ENCODE data around the gene SEL1L3.
"Not testable (repeated sequence)": the region's sequence is repeated elsewhere in the genome, so short reads cannot be mapped to it uniquely, and the experiment has no call there.

The SEL1L3 gene

GRCh38 chr4:25862411-25863346, at the start of gene SEL1L3:
TSS of gene SEL1L3 (minus strand) at chr4:25862988. CDS start at chr4:25862836, 152 bp downstream.
- peak; percentile 47 for DNase-seq (ENCODE audit: low spot score)

DNA sequence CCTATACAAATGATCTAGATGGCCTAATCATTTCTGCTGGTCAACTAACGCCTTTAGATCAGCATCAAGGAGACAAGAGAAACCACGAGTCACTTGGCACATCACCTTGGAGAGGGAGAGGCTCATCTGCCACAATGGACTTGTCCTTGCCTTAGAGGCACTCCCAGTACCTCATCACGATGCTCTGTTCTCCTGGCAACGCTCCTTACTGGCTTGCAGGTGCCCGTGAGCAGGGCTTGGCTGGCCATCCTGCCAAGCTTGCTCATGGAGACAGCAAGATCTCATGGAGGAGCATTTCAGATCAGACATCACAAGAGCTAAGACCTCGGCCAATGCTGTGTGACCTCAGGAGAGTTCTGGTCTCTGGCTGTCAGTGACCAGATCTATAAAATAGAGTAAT, 48.6 kb upstream of the SEL1L3 start:
- no peak for DNase-seq (ENCODE audit: low spot score)

DNA sequence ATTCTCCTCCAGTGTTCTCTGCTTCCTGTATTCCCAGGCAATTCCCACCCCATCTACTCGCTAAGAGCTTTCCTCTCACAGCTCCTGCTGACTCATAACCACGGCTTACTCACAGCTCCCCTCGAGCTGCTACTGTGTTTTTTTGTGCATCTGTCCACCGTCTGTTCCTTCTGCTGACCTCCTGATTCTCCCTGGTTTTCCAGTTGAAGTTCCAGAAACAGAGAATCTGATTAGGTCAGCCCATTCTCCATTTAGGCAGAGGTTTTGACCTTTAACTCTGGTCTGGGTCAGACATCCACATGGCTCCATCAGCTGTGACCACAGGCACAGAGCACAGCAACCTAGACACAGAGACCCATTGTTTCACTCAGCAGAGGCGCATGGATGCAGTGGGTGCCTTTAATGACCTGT, 45.7 kb upstream of the SEL1L3 start:
- DNase-seq (ENCODE audit: low spot score), result no peak

DNA sequence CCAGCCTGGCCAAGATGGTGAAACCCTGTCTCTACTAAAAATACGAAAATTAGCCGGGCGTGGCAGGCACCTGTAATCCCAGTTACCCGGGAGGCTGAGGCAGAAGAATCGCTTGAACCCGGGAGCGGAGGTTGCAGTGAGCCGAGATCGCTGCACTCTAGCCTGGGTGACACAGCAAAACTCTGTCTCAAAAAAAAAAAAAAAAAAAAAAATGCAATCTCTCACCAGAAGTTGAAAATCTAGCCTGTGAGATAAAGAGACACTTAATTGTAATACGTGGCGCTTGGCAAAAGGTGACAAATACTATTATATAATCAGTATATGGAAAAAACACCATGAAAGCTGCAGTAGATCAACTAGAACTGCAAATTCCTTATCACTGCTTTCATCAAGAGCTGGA, 43.3 kb upstream of the SEL1L3 start:
- not testable (repeated sequence) for DNase-seq (ENCODE audit: low spot score)

GRCh38 chr4:25905371-25905770, 42.6 kb upstream of the SEL1L3 start:
- DNase-seq (ENCODE audit: low spot score), result no peak

DNA sequence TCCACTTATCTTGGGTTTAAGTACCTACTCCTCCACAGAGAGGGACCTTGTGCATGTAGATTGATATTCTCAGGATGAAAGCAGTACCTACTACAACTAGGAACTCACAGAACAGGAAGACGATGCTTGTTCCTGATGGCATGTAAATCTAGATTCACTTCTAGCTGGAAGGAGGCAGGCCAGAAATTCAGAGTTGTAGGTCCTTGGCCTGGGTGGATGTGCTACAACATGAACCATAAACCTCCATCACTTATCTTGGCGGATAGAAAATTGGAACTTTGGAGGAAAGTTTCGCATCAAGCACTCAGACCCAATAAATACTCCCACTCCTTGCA, 41.9 kb upstream of the SEL1L3 start:
- no peak for DNase-seq (ENCODE audit: low spot score)

GRCh38 chr4:25903900-25904747, 41.3 kb upstream of the SEL1L3 start:
- no peak for DNase-seq (ENCODE audit: low spot score)

DNA sequence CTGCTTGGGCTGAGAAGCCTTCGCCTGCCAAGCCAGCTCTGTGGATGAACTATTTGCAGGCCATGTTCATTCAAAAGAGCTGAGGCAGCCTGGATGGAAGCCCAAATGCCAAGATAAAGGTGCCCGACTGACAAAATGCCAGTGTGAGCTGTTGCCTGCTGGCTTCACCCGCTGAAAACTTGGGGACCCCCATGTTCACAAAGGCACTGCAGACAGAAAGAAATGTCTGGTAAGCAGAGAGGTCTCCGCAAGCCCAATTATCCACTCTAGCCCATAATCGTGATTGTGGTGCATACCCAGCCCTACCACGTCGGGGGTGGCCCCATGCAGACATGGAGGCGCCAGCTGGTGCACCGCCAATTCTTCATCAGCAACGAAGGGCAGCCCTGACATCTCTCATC, 38.2 kb upstream of the SEL1L3 start:
- no peak for DNase-seq (ENCODE audit: low spot score)

- DNase-seq (ENCODE audit: low spot score), result no peak
Observed at GRCh38 chr4:25900310-25900709, 37.5 kb upstream of the SEL1L3 start.

GRCh38 chr4:25896776-25897539, 34.2 kb upstream of the SEL1L3 start:
- no peak for DNase-seq (ENCODE audit: low spot score)

GRCh38 chr4:25892796-25893195, 30.0 kb upstream of the SEL1L3 start:
- no peak for DNase-seq (ENCODE audit: low spot score)

DNA sequence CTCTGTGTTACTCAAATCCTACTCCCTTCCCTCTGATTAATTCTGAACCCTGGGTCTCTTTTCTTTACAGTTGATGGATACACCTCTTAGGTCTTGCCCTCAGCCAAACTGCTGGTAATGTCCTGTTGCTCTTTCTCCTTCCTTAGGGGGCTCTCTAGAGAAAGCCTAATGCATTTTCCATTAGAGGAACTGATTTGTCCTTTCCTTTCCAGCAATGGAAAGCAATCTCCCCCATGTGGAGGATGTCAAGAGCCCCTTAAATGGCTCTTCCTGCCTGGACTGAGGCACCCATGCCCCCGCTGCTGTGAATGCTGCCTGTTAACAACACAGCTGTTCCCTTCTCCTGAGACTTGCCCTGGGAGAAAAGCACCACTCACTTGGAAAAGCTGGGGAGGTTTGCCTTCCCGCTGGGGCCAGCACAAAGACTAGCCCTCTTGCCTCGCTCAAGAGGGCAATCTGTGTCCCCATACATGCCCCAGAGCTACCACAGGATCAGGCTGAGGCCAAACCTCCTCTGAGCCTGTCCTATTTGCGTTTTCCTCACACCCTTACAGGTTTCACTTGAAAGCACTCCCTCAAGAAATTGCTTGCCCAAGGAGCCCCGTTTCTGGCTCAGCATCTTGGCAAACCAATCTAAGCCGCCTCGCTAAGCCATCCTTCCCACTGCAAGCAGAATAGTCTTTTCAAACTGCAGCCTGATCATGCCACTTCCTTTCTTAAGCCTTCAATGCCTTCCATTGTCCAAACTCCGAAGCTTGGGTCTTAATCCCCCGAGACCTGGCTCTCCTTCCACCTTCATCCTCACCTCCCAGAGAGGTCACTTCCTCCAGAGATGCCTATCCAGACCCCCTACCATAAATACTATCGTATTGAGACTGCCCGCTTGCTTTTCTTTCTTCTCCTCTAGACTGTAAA, 28.0 kb upstream of the SEL1L3 start:
- DNase-seq (ENCODE audit: low spot score), result no peak

- no peak for DNase-seq (ENCODE audit: low spot score)
Observed at GRCh38 chr4:25889589-25890503, 27.1 kb upstream of the SEL1L3 start.

GRCh38 chr4:25888781-25889180, 26.0 kb upstream of the SEL1L3 start:
- no peak for DNase-seq (ENCODE audit: low spot score)

DNA sequence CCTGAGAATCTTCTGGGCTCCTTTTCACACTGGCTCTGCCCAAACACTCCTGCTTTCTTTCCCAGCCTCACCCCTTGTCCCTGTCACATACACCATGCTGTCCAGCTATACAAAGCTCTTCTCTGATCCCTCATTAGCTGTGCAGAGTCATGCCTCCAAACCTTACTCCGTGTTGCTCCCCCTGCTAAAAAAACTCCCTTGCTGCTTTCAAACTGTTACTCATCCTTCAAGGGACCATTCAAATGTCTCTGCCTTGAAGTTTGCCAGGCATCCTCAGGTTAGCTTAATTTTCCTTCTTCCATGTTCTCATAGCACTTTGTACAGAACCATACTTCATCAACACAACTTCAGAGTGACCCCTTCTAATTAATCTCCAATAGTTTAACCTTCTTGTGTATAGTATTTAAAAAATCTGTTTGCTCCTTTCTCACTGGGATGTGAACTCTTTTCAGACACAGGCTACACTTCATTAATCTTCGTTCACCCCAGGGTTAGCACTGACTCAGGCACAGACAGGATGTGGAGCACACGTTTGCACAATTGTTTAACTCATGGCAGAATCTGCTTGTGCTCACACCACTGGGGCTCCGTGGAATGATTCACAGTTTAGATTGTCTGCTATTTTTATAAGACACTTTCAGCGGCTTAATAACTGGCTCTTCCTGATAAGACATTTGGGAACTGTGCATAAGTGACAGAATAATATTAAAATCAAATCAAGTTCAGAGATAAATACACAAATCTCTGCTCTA, 21.4 kb upstream of the SEL1L3 start:
- DNase-seq (ENCODE audit: low spot score), result no peak

DNA sequence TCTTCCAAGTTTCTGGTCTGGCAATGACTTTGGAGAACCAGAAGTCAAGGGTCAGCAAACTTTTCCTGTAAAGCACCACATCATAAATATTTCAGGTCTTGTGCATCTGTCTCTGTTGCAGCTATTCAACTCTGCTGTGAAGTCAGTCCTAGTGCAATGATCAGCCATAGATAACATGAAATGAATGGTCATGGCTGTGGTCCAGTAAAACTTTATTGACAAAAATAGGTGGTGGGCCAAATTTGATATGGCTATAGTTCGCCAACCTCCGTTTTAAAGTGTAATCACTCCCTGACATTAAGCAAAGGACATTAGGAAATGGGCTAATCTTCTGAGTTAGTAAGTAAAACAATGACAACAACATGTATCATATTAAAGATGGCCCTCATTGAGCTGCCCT, 20.8 kb upstream of the SEL1L3 start:
- DNase-seq (ENCODE audit: low spot score), result no peak

DNA sequence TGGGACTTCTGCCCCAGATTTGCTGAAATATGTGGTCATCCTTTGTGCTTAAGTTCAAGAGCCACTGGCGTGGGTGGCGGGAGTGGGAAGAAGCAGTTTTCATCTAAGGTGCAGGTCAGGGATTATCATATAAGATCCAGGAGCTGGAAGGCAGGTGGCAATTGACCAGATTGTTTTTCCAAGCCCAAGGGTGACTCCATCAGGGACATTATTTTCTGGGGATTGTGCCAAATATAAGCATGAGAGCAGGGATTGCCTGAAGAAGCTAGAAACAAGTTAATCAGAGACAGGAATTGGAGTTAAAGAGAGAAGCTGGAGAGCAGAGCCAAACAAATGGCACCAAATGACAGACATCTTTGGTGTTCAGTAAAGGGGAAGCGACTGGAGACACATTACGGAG, 19.4 kb upstream of the SEL1L3 start:
- DNase-seq (ENCODE audit: low spot score), result no peak

DNA sequence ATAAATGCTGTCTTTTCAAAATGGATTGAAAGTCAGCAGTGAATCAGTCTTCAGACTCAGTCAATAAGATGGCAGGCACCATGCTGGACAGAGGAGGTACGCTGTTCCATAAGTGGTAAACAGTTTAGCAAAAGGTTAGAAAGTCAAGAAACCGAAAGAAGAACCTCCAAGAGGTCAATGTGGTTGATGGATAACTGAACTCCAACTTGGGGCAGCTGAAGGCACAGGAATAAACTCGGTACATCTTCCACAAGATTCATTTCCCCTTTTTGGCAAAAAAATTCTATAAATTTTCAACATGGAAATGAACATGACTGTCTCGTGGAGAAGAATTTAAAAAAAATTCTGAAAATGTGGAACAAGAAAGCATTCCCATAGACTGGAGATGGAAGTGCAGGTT, 18.4 kb upstream of the SEL1L3 start:
- DNase-seq (ENCODE audit: low spot score), result no peak

GRCh38 chr4:25879991-25880651, 17.3 kb upstream of the SEL1L3 start:
- no peak for DNase-seq (ENCODE audit: low spot score)

All from CD4-positive, alpha-beta T cell treated with Interleukin-6 at 100 ng/mL for 8 hours (primary cell).